GM10248 (cell line): Measurements from ENCODE around the gene PER1.

Experiments
- CTCF ChIA-PET: fragments of 300-600 bp; sonication (Branson Sonifier 250); formaldehyde crosslinking; extraction: SDS; loops from one replicate; lab custom pipeline; 2021; ENCODE audit warnings: antibody characterized with exemption; lab: Yijun Ruan, JAX
- POLR2A ChIA-PET: fragments of 350-650 bp; sonication (Branson Sonifier 250); formaldehyde crosslinking; extraction: SDS; loops from one replicate; lab custom pipeline; 2020; ENCODE audit warnings: antibody characterized with exemption; lab: Yijun Ruan, JAX
- DNase-seq: peaks from one replicate; pipeline ENCODE4 v3.0.0; 2012; ENCODE audit errors: extremely low spot score
- CTCF ChIP-seq: IDR thresholded peaks from 2 replicates; pipeline ENCODE4 v1.5.1; 2012; ENCODE audit warnings: mild to moderate bottlenecking, low read depth; ENCODE audit errors: extremely low read depth, missing control alignments, control extremely low read depth

Gene PER1

GRCh38 chr17:8121681-8122421 is 30.4 kb downstream of the PER1 start:
- DNase-seq, result peak; percentile 71
- POLR2A ChIA-PET, result interaction anchor here (0.6 to 1.0 kb wide), 3 partner anchors 32 to 636 kb away, joined by 3 to 9 read pairs (median 6); no protein-coding TSS in a partner anchor
- peak; percentile 87 for TF ChIP-seq CTCF
- CTCF ChIA-PET, result interaction anchor here (0.7 to 3.8 kb wide), 11 partner anchors 13 to 99 kb away, joined by 3 to 43 read pairs (median 3); no protein-coding TSS in a partner anchor

- TF ChIP-seq CTCF, result no peak
- ChIA-PET CTCF (interaction anchor here (0.8 to 3.8 kb wide), 6 partner anchors 17 to 66 kb away, joined by 3 to 43 read pairs (median 5); no protein-coding TSS in a partner anchor), POLR2A (no interaction called here)
- DNase-seq, result no peak
Observed at GRCh38 chr17:8121407-8121680, 30.9 kb downstream of the PER1 start.

GRCh38 chr17:8120520-8121406 is 31.4 kb downstream of the PER1 start:
- peak; percentile 6 for TF ChIP-seq CTCF
- CTCF ChIA-PET, result interaction anchor here (0.8 to 6.9 kb wide), 16 partner anchors 10 to 126 kb away, joined by 3 to 103 read pairs (median 20); partner anchors contain the start of genes ALOX12B and VAMP2
- DNase-seq, result peak; percentile 62
- POLR2A ChIA-PET, result interaction anchor here (0.6 to 2.3 kb wide), 3 partner anchors 30 to 127 kb away, joined by 3 to 17 read pairs (median 4); partner anchors contain the start of gene CTC1

- POLR2A ChIA-PET, result interaction anchor here (0.6 to 2.3 kb wide), 6 partner anchors 19 to 434 kb away, joined by 3 to 17 read pairs (median 4); partner anchors contain the start of gene CTC1
- CTCF ChIA-PET, result interaction anchor here (0.7 to 6.9 kb wide), 38 partner anchors 8 to 626 kb away, joined by 3 to 103 read pairs (median 6); partner anchors contain the start of genes ALOX12B, BORCS6, SLC25A35 and VAMP2
- peak; percentile 59 for DNase-seq
- TF ChIP-seq CTCF, result no peak
Observed at GRCh38 chr17:8119581-8120519, 32.4 kb downstream of the PER1 start.

- DNase-seq, result peak; percentile 87
- CTCF ChIA-PET, result interaction anchor here (0.7 to 6.9 kb wide), 37 partner anchors 8 to 627 kb away, joined by 3 to 103 read pairs (median 6); partner anchors contain the start of genes ALOX12B, BORCS6 and SLC25A35
- POLR2A ChIA-PET, result interaction anchor here (0.6 to 2.3 kb wide), 6 partner anchors 18 to 433 kb away, joined by 3 to 17 read pairs (median 4); partner anchors contain the start of gene CTC1
- peak; percentile 83 for TF ChIP-seq CTCF
Observed at GRCh38 chr17:8118769-8119580, 33.2 kb downstream of the PER1 start.
